SK-N-SH treated with all-trans-retinoic acid at 6 μM for 48 hours (cell line): ENCODE results near the gene DYSF.

Source experiments
- ATAC-seq: fragments of 200-7000 bp; cut with Tn5 transposase; 3 replicates; pipeline ENCODE4 v1.9.1; 2020; ENCODE audit warnings: mild to moderate bottlenecking, moderate library complexity
- ARNTL ChIP-seq: fragments of 450-650 bp; formaldehyde crosslinking; IDR thresholded peaks from 2 replicates; pipeline ENCODE4 v1.5.0; 2020; ENCODE audit warnings: low read depth, mild to moderate bottlenecking, moderate library complexity, borderline replicate concordance
- BACH2 ChIP-seq: fragments of 250-450 bp; sonication (Bioruptor Pico); IDR thresholded peaks from 2 replicates; pipeline ENCODE4 v1.9.0; 2021; ENCODE audit warnings: mild to moderate bottlenecking, borderline replicate concordance
- CSDC2 ChIP-seq: fragments of 250-450 bp; sonication (Bioruptor Pico); IDR thresholded peaks from 2 replicates; pipeline ENCODE4 v1.5.0; 2020; ENCODE audit warnings: mild to moderate bottlenecking, moderate library complexity
- GLIS3 ChIP-seq: fragments of 250-450 bp; sonication (Bioruptor Pico); IDR thresholded peaks from 2 replicates; pipeline ENCODE4 v1.5.0; 2020; ENCODE audit warnings: mild to moderate bottlenecking, moderate library complexity
- ISL1 ChIP-seq: fragments of 250-450 bp; sonication (Bioruptor Pico); IDR thresholded peaks from 2 replicates; pipeline ENCODE4 v2.1.2; 2022; ENCODE audit warnings: mild to moderate bottlenecking, moderate library complexity
- OSR1 ChIP-seq: fragments of 250-450 bp; sonication (Bioruptor Pico); IDR thresholded peaks from 2 replicates; pipeline ENCODE4 v1.8.0; 2022; ENCODE audit warnings: moderate library complexity, mild to moderate bottlenecking, inconsistent platforms
- PPARA ChIP-seq: fragments of 250-450 bp; sonication (Bioruptor Pico); IDR thresholded peaks from 2 replicates; pipeline ENCODE4 v1.5.0; 2020; ENCODE audit warnings: mild to moderate bottlenecking, borderline replicate concordance
- RARB ChIP-seq: fragments of 250-450 bp; sonication (Bioruptor Pico); IDR thresholded peaks from 2 replicates; pipeline ENCODE4 v1.8.0; 2021; ENCODE audit warnings: mild to moderate bottlenecking, moderate library complexity
- SNAI2 ChIP-seq: fragments of 250-450 bp; sonication (Bioruptor Pico); IDR thresholded peaks from 2 replicates; pipeline ENCODE4 v1.5.0; 2020; ENCODE audit warnings: mild to moderate bottlenecking, moderate library complexity
- TCF4 ChIP-seq: fragments of 250-450 bp; sonication (Bioruptor Pico); IDR thresholded peaks from 2 replicates; pipeline ENCODE4 v1.8.0; 2021; ENCODE audit warnings: mild to moderate bottlenecking, moderate library complexity, borderline replicate concordance
- ZC3H10 ChIP-seq: fragments of 250-450 bp; sonication (Bioruptor Pico); IDR thresholded peaks from 2 replicates; pipeline ENCODE4 v1.5.1; 2021; ENCODE audit warnings: mild to moderate bottlenecking, moderate library complexity
- ZFP3 ChIP-seq: fragments of 250-450 bp; sonication (Bioruptor Pico); IDR thresholded peaks from 2 replicates; pipeline ENCODE4 v1.5.0; 2020; ENCODE audit warnings: mild to moderate bottlenecking, moderate library complexity
- ZNF565 ChIP-seq: fragments of 450-650 bp; formaldehyde crosslinking; conservative IDR thresholded peaks from 2 replicates; pipeline ENCODE4 v1.5.0; 2020; ENCODE audit warnings: low read depth, mild to moderate bottlenecking, moderate library complexity
- ZNF70 ChIP-seq: fragments of 450-650 bp; formaldehyde crosslinking; IDR thresholded peaks from 2 replicates; pipeline ENCODE4 v1.5.0; 2020; ENCODE audit warnings: mild to moderate bottlenecking, moderate library complexity
- ZNF8 ChIP-seq: fragments of 450-650 bp; formaldehyde crosslinking; IDR thresholded peaks from 2 replicates; pipeline ENCODE4 v1.5.0; 2020; ENCODE audit warnings: mild to moderate bottlenecking, moderate library complexity
- TF ChIP-seq, protein P1 (sequence below): fragments of 250-450 bp; sonication (Bioruptor Pico); IDR thresholded peaks from 2 replicates; pipeline ENCODE4 v1.5.1; 2020; ENCODE audit warnings: low read depth, mild to moderate bottlenecking, moderate library complexity
- TF ChIP-seq, protein P2 (sequence below): fragments of 250-450 bp; sonication (Bioruptor Pico); IDR thresholded peaks from 2 replicates; pipeline ENCODE4 v1.8.0; 2020; ENCODE audit warnings: mild to moderate bottlenecking, moderate library complexity, borderline replicate concordance
- TF ChIP-seq, protein P3 (sequence below): fragments of 250-450 bp; sonication (Bioruptor Pico); IDR thresholded peaks from 2 replicates; pipeline ENCODE4 v1.5.0; 2020; ENCODE audit warnings: mild to moderate bottlenecking, moderate library complexity
- TF ChIP-seq, protein P4 (sequence below): fragments of 250-450 bp; sonication (Bioruptor Pico); IDR thresholded peaks from 2 replicates; pipeline ENCODE4 v1.5.1; 2021; ENCODE audit warnings: mild to moderate bottlenecking, moderate library complexity

DYSF gene

DNA sequence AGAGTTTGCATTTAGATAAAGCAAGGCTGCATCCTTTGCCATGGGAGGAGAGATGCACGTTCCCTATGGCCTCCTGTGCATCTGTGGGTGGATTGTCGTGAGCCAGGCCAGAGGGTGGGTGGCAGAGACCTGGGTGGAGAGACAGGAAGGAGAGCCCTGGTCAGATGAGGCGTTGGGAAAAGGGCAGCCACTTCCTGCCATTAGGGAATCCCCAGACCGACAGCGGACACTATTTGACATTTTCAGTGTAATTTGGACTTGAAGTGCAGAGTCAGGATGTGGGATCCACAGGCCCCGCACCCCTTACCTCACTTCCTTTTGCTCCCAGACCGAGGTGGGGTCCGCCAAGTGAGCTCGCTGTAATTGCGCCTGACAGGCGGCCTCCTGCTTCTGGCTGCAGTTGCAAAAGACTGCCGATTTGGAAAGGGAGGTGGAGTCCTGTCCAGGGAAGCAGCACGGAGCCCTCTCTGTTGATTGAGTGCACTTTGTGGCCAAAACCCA lies 150.0 kb downstream of the DYSF start:
- no peak for TF ChIP-seq SNAI2 (CRISPR knock-in tag)
- no peak for TF ChIP-seq CSDC2 (CRISPR knock-in tag)
- no peak for TF ChIP-seq ZC3H10
- TF ChIP-seq OSR1 (CRISPR knock-in tag): no peak
- TF ChIP-seq ISL1: no peak
- TF ChIP-seq RARB (CRISPR knock-in tag): no peak
- TF ChIP-seq ZNF70 (CRISPR knock-in tag): no peak
- no peak for TF ChIP-seq ZNF8
- no peak for TF ChIP-seq ARNTL (CRISPR knock-in tag)
- no peak for TF ChIP-seq ZNF565 (CRISPR knock-in tag)
- TF ChIP-seq, protein P1, sequence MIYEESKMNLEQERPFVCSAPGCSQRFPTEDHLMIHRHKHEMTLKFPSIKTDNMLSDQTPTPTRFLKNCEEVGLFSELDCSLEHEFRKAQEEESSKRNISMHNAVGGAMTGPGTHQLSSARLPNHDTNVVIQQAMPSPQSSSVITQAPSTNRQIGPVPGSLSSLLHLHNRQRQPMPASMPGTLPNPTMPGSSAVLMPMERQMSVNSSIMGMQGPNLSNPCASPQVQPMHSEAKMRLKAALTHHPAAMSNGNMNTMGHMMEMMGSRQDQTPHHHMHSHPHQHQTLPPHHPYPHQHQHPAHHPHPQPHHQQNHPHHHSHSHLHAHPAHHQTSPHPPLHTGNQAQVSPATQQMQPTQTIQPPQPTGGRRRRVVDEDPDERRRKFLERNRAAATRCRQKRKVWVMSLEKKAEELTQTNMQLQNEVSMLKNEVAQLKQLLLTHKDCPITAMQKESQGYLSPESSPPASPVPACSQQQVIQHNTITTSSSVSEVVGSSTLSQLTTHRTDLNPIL (CRISPR knock-in tag): no peak
- ATAC-seq: no peak

DNA sequence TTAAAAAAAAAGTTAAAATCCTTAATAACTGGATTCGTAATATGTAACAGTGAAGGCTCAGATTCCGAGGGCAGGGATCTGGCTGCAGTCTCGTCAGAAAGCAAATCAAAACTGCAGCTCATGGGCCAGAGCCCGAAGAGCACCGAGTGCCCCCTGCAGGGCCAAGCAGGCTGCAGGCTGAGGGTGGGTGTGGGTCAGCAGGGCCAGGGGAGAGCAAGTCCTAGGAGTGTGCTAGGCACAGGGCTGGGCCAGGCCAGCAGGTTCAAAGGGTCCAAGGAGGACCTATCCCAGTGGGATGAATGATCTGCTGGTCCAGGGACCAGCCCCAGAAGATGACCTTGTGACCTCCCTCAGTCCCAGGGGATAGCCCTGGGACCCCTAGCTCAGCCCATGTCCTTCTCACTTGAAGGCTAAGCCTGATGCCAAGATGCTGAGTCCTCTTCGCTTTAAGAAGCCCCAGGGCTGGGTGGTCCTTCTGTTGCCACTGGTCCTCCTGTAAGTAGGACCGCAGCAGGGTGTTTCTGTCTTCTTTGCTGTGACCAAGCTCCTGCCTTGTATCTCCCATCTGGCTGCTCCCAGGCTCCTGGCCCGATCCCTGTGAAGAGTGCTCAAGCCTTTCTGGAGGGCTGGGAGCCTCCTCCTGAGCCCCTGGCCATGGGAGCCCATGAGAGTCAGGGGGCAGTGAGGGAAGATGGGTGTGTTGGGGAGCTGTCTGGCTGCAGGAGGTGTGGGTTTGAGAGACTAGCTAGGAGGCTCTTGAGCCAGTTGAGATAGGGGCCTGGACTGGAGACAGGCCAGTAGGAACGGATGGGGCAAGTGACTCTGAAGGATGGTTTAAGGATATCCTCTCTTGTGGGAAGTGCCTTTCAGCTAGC lies 150.7 kb downstream of the DYSF start:
- no peak for ATAC-seq
- TF ChIP-seq ZNF70 (CRISPR knock-in tag): no peak
- TF ChIP-seq ZC3H10: no peak
- TF ChIP-seq, protein P1 (CRISPR knock-in tag): no peak
- TF ChIP-seq, protein P2, sequence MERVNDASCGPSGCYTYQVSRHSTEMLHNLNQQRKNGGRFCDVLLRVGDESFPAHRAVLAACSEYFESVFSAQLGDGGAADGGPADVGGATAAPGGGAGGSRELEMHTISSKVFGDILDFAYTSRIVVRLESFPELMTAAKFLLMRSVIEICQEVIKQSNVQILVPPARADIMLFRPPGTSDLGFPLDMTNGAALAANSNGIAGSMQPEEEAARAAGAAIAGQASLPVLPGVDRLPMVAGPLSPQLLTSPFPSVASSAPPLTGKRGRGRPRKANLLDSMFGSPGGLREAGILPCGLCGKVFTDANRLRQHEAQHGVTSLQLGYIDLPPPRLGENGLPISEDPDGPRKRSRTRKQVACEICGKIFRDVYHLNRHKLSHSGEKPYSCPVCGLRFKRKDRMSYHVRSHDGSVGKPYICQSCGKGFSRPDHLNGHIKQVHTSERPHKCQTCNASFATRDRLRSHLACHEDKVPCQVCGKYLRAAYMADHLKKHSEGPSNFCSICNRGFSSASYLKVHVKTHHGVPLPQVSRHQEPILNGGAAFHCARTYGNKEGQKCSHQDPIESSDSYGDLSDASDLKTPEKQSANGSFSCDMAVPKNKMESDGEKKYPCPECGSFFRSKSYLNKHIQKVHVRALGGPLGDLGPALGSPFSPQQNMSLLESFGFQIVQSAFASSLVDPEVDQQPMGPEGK (CRISPR knock-in tag): no peak
- no peak for TF ChIP-seq ZNF565 (CRISPR knock-in tag)
- TF ChIP-seq, protein P3, sequence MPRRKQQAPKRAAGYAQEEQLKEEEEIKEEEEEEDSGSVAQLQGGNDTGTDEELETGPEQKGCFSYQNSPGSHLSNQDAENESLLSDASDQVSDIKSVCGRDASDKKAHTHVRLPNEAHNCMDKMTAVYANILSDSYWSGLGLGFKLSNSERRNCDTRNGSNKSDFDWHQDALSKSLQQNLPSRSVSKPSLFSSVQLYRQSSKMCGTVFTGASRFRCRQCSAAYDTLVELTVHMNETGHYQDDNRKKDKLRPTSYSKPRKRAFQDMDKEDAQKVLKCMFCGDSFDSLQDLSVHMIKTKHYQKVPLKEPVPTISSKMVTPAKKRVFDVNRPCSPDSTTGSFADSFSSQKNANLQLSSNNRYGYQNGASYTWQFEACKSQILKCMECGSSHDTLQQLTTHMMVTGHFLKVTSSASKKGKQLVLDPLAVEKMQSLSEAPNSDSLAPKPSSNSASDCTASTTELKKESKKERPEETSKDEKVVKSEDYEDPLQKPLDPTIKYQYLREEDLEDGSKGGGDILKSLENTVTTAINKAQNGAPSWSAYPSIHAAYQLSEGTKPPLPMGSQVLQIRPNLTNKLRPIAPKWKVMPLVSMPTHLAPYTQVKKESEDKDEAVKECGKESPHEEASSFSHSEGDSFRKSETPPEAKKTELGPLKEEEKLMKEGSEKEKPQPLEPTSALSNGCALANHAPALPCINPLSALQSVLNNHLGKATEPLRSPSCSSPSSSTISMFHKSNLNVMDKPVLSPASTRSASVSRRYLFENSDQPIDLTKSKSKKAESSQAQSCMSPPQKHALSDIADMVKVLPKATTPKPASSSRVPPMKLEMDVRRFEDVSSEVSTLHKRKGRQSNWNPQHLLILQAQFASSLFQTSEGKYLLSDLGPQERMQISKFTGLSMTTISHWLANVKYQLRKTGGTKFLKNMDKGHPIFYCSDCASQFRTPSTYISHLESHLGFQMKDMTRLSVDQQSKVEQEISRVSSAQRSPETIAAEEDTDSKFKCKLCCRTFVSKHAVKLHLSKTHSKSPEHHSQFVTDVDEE: no peak
- no peak for TF ChIP-seq SNAI2 (CRISPR knock-in tag)
- TF ChIP-seq PPARA (CRISPR knock-in tag): no peak
- no peak for TF ChIP-seq BACH2 (CRISPR knock-in tag)
- no peak for TF ChIP-seq ZFP3 (CRISPR knock-in tag)
- TF ChIP-seq ISL1: no peak
- no peak for TF ChIP-seq ZNF8
- no peak for TF ChIP-seq TCF4 (CRISPR knock-in tag)
- TF ChIP-seq, protein P4, sequence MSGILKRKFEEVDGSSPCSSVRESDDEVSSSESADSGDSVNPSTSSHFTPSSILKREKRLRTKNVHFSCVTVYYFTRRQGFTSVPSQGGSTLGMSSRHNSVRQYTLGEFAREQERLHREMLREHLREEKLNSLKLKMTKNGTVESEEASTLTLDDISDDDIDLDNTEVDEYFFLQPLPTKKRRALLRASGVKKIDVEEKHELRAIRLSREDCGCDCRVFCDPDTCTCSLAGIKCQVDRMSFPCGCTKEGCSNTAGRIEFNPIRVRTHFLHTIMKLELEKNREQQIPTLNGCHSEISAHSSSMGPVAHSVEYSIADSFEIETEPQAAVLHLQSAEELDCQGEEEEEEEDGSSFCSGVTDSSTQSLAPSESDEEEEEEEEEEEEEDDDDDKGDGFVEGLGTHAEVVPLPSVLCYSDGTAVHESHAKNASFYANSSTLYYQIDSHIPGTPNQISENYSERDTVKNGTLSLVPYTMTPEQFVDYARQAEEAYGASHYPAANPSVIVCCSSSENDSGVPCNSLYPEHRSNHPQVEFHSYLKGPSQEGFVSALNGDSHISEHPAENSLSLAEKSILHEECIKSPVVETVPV (CRISPR knock-in tag): no peak
- no peak for TF ChIP-seq GLIS3
- TF ChIP-seq, all 23 proteins: peak for 0

DNA sequence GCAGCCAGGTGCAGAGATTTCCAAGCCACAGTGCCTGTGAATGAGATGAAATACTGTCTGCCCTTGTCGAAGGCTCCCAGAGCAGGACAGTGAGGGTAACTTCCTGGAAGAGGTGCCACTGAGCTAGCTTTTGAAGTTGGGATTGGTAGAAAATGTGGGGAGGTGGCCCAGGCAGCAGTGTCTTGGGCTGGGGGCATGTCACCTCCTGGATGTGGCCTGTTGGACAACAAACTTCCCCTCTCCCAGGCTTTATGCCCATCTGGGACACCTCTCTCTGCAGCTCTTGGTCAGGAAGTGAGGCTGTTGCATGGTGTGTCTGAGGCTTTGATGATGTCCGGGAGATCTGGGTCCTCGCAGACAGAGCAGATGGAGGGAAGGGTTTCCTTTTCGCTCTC lies 151.4 kb downstream of the DYSF start:
- ATAC-seq: no peak
- TF ChIP-seq OSR1 (CRISPR knock-in tag) (no peak), ARNTL (CRISPR knock-in tag) (no peak), ZNF8 (no peak)
